ENCODE measurements around the gene LINGO3. TPM values are rescaled to one million over a fixed set of nuclear protein-coding genes. Genes with fewer than 3 reads are reported as not detected.

Gene LINGO3
- total RNA-seq, 2 experiments from 2014 or later, result 0.33 to 0.39 TPM

DNA sequence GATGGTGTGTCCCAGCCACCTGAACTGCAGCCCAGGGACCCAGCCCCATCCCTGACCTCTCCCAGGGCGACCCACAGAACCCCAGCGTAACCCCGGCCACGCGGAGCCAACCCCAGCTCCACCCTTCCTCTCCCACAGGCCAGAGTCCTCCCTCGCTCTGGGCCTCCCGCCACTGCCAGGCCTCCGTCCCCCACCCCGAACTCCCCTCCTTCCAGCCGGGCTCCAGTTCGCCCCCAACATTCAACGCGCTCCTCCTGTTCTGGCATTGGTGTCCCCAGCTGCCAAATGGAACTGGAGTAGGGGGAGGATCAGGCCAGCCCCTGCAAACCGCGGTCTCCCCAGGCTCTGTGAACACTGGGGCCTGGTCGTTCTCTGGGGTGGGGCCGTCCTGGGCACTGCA is 7.4 kb downstream of the LINGO3 start:
- Mint-ChIP-seq H3K36me3 (ENCODE audit: low read depth) (no peaks in the 10 kb centered on the region), H3K4me1 (ENCODE audit: low read depth) (peaks cover 7% of the 10 kb centered on the region), H3K9me3 (no peaks in the 10 kb centered on the region), H3K27me3 (peaks cover 27% of the 10 kb centered on the region), H3K27ac (no peak overlapping the region), H3K4me3 (no peak overlapping the region)
- ChIA-PET CTCF (interaction anchor here (0.7 kb wide), 1 partner anchor 147 kb away, joined by 3 read pairs; no protein-coding TSS in a partner anchor), POLR2A (no interaction called here)
- no peak overlapping the region for H3K4me3 ChIP-seq (ENCODE audit: low read length)
- ATAC-seq (ENCODE audit: poor library complexity) (no peak), DNase-seq (peak in 1 of 14 experiments; percentile 16)
- H3K36me3 ChIP-seq (ENCODE audit: insufficient read depth, low read length), result no peaks in the 10 kb centered on the region
- peaks cover 0 to 6% of the 10 kb centered on the region in 2 experiments for H3K9me3 ChIP-seq (ENCODE audit: control insufficient read depth in 1 of 2, insufficient read depth in 1 of 2, low read length in 2 of 2)
- H3K4me1 ChIP-seq (ENCODE audit: insufficient read depth, low read length), result peaks cover 18% of the 10 kb centered on the region
- no peak overlapping the region for H3K27ac ChIP-seq (ENCODE audit: low read depth in 1 of 2, low read length in 2 of 2)
- TF ChIP-seq CTCF (IDR thresholded peaks at IDR 0.05), result no peak
- intact Hi-C loops (cut with DNase I, micrococcal nuclease), result no loop called here
- peaks cover 15 to 19% of the 10 kb centered on the region in 2 experiments for H3K27me3 ChIP-seq (ENCODE audit: control insufficient read depth in 1 of 2, insufficient read depth in 2 of 2, low read length in 2 of 2)

- H3K27ac Mint-ChIP-seq, result no peak overlapping the region
- ChIA-PET CTCF (no interaction called here), POLR2A (interaction anchor here (0.8 kb wide), 1 partner anchor 26 kb away, joined by 3 read pairs; no protein-coding TSS in a partner anchor)
- no peaks in the 10 kb centered on the region for H3K27me3 ChIP-seq (ENCODE audit: control insufficient read depth in 1 of 2, insufficient read depth in 2 of 2, low read length in 2 of 2)
- H3K36me3 Mint-ChIP-seq (ENCODE audit: low read depth), result peaks cover 20% of the 10 kb centered on the region
- H3K27ac ChIP-seq (ENCODE audit: low read depth in 1 of 2, low read length in 2 of 2), result no peak overlapping the region
- intact Hi-C loops (cut with DNase I, micrococcal nuclease), result no loop called here
- H3K27me3 Mint-ChIP-seq, result no peaks in the 10 kb centered on the region
- H3K4me3 Mint-ChIP-seq, result no peak overlapping the region
- H3K36me3 ChIP-seq (ENCODE audit: insufficient read depth, low read length), result peaks cover 10% of the 10 kb centered on the region
- DNase-seq (no peak), ATAC-seq (ENCODE audit: poor library complexity) (no peak)
- peaks cover 12% of the 10 kb centered on the region for H3K4me1 ChIP-seq (ENCODE audit: insufficient read depth, low read length)
- no peak overlapping the region for H3K4me3 ChIP-seq (ENCODE audit: low read length)
- H3K9me3 ChIP-seq (ENCODE audit: control insufficient read depth in 1 of 2, insufficient read depth in 1 of 2, low read length in 2 of 2), result no peaks in the 10 kb centered on the region
- H3K4me1 Mint-ChIP-seq (ENCODE audit: low read depth), result peaks cover 6% of the 10 kb centered on the region
- no peak for TF ChIP-seq CTCF (IDR thresholded peaks at IDR 0.05)
- H3K9me3 Mint-ChIP-seq, result no peaks in the 10 kb centered on the region
Measured at GRCh38 chr19:2296141-2296540, 11.8 kb downstream of the LINGO3 start.

DNA sequence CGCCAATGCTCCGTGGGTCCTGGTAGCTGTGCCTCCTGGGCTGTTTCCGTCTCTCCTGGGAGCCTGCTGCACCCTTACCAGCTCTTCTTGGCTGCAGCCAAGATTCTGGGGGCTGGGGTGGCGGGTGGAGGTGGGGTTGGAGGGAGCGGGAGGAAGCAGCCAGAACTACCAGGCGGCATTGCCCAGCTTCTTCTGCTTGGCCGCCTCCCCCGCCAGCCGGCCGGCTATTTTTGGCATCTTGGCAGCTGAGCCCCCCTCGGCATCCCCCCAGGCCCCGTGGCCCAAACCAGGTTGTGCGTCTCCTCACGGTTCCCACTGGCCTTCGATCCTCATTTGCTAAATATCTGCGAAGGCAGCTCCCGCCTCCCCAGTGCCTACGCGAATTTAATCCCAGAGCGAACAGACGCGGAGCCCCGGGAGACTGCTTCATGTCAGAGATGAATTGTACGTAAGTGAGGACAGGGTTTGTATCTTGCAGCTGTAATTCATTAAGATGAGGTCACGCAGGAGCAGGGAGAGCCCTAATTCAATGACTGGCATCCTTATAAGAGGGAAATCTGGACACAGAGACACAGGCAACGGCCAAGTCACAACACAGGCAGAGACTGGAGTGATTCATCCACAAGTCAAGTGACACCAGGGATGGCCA is 13.1 kb downstream of the LINGO3 start:
- peaks cover 20% of the 10 kb centered on the region for H3K4me1 ChIP-seq (ENCODE audit: insufficient read depth, low read length)

More for the DNA sequence above, 13.1 kb downstream of the LINGO3 start:
- DNase-seq, result peak in 1 of 14 experiments; percentile 23
- CTCF ChIA-PET, result no interaction called here
- POLR2A ChIA-PET, result interaction anchor here (0.8 to 1.1 kb wide), 3 partner anchors 9 to 37 kb away, joined by 3 to 5 read pairs (median 3); no protein-coding TSS in a partner anchor
- Mint-ChIP-seq H3K27me3 (no peaks in the 10 kb centered on the region), H3K27ac (peak overlapping the region; percentile 59), H3K4me1 (ENCODE audit: low read depth) (peaks cover 9% of the 10 kb centered on the region), H3K9me3 (no peaks in the 10 kb centered on the region), H3K36me3 (ENCODE audit: low read depth) (peaks cover 22% of the 10 kb centered on the region), H3K4me3 (peak overlapping the region; percentile 38)
- no peak for ATAC-seq (ENCODE audit: poor library complexity)
- no peaks in the 10 kb centered on the region for H3K27me3 ChIP-seq (ENCODE audit: control insufficient read depth in 1 of 2, insufficient read depth in 2 of 2, low read length in 2 of 2)
- TF ChIP-seq CTCF (IDR thresholded peaks at IDR 0.05), result no peak
- peaks cover 10% of the 10 kb centered on the region for H3K36me3 ChIP-seq (ENCODE audit: insufficient read depth, low read length)
- no peaks in the 10 kb centered on the region for H3K9me3 ChIP-seq (ENCODE audit: control insufficient read depth in 1 of 2, insufficient read depth in 1 of 2, low read length in 2 of 2)
- H3K27ac ChIP-seq (ENCODE audit: low read depth in 1 of 2, low read length in 2 of 2), result no peak overlapping the region
- intact Hi-C loops (cut with DNase I, micrococcal nuclease), result loop anchor here in 1 of 2 experiments (5.0 kb wide), 1 partner anchor 32 kb away; the partner anchor contains the start of genes LSM7 and SPPL2B
- H3K4me3 ChIP-seq (ENCODE audit: low read length), result no peak overlapping the region
